ENCODE measurements around the gene ST3GAL3.

Gene ST3GAL3

GRCh38 chr1:43868741-43869067 lies 161.4 kb downstream of the ST3GAL3 start:
- Histone ChIP-seq H3K9me3 (no peaks in the 10 kb centered on the region), H3K4me1 (no peaks in the 10 kb centered on the region), H3K4me3 (ENCODE audit: low read depth, low read length) (no peak overlapping the region), H3K27me3 (no peaks in the 10 kb centered on the region), H3K36me3 (no peaks in the 10 kb centered on the region)
- no peak for TF ChIP-seq CTCF (IDR thresholded peaks at IDR 0.05; ENCODE audit: low read depth, low read length)
- DNase-seq = no peak

GRCh38 chr1:43870306-43870705 lies 163.0 kb downstream of the ST3GAL3 start:
- Histone ChIP-seq H3K4me1 (no peaks in the 10 kb centered on the region), H3K4me3 (ENCODE audit: low read depth, low read length) (no peak overlapping the region), H3K27me3 (no peaks in the 10 kb centered on the region), H3K36me3 (no peaks in the 10 kb centered on the region), H3K9me3 (no peaks in the 10 kb centered on the region)
- no peak for TF ChIP-seq CTCF (IDR thresholded peaks at IDR 0.05; ENCODE audit: low read depth, low read length)
- no peak for DNase-seq

GRCh38 chr1:43871181-43871910 lies 164.0 kb downstream of the ST3GAL3 start:
- DNase-seq = no peak
- H3K27me3 ChIP-seq = no peaks in the 10 kb centered on the region
- no peak for TF ChIP-seq CTCF (IDR thresholded peaks at IDR 0.05; ENCODE audit: low read depth, low read length)
- H3K4me1 ChIP-seq = no peaks in the 10 kb centered on the region
- no peak overlapping the region for H3K4me3 ChIP-seq (ENCODE audit: low read depth, low read length)
- H3K36me3 ChIP-seq = no peaks in the 10 kb centered on the region
- H3K9me3 ChIP-seq = no peaks in the 10 kb centered on the region

DNA sequence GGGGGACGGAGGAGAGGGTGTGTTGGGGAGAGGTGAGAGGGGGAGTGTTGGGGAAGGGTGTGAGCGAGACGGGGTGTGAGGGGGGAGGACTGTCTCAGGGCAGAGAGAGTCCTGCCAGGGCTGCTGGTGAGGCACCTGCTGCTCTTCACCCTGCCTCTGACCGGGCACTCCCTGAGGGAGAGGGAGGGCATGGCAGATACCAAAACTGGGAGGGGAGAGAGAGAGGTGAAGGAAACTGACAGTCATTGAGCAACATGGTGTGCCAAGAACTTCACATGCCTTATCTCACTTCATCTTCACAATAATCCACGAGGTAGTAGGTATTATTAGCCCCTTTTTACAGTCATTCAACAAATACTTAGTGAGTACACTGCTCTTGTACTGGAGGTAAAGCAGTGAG lies 164.9 kb downstream of the ST3GAL3 start:
- TF ChIP-seq CTCF (IDR thresholded peaks at IDR 0.05; ENCODE audit: low read depth, low read length) = no peak

GRCh38 chr1:43873851-43874250 lies 166.5 kb downstream of the ST3GAL3 start:
- Histone ChIP-seq H3K27me3 (no peaks in the 10 kb centered on the region), H3K4me1 (no peaks in the 10 kb centered on the region), H3K4me3 (ENCODE audit: low read depth, low read length) (no peak overlapping the region), H3K36me3 (no peaks in the 10 kb centered on the region), H3K9me3 (no peaks in the 10 kb centered on the region)
- no peak for TF ChIP-seq CTCF (IDR thresholded peaks at IDR 0.05; ENCODE audit: low read depth, low read length)
- no peak for DNase-seq

More for the DNA sequence above, 164.9 kb downstream of the ST3GAL3 start:
- Histone ChIP-seq H3K4me1 (no peaks in the 10 kb centered on the region), H3K36me3 (no peaks in the 10 kb centered on the region), H3K27me3 (no peaks in the 10 kb centered on the region), H3K4me3 (ENCODE audit: low read depth, low read length) (no peak overlapping the region), H3K9me3 (no peaks in the 10 kb centered on the region)
- no peak for DNase-seq

DNA sequence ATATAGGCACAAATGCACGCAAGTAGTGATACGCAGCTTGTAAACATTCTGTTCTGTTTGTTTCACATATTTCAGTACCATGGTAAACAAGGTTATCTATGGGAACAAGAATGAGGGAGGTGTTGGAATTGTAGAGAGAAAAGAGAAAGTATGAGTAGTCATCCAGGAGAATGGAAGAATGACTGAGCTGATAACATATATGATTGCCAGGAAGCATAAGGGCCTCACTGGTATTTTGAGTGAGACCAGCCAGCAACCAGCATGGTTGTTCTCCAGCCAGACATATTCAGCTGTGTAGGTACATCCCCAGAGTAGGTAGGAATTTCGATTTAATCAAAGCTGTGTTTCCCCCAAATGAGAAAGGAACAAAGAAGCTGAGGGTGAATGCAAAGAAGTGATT lies 167.4 kb downstream of the ST3GAL3 start:
- Histone ChIP-seq H3K4me3 (ENCODE audit: low read depth, low read length) (no peak overlapping the region), H3K4me1 (no peaks in the 10 kb centered on the region), H3K27me3 (no peaks in the 10 kb centered on the region), H3K9me3 (no peaks in the 10 kb centered on the region), H3K36me3 (no peaks in the 10 kb centered on the region)
- DNase-seq = no peak
- no peak for TF ChIP-seq CTCF (IDR thresholded peaks at IDR 0.05; ENCODE audit: low read depth, low read length)

Data from BE2C (cell line).